A549 (cell line): ENCODE results near the gene CCNJ. TPM values are rescaled to one million over a fixed set of nuclear protein-coding genes. Genes with fewer than 3 reads are reported as not detected.

Experiments used
- ATAC-seq, 2 experiments: fragments of 200-7000 bp in 1 of 2; fragments of >200 bp in 1 of 2; cut with Nextera tagmentation in 1 of 2; cut with Tn5 transposase in 1 of 2; 3 replicates each; pipeline versions ENCODE4 v1.8.0 to v1.9.1; 2018 to 2020; ENCODE audit warnings: mild to moderate bottlenecking in 1 of 2, moderate library complexity in 1 of 2
- CTCF ChIA-PET: fragments of 300-600 bp; sonication (Branson Sonifier 250); formaldehyde crosslinking; extraction: SDS; loops from one replicate; lab custom pipeline; 2021; ENCODE audit warnings: antibody characterized with exemption, inconsistent platforms; lab: Yijun Ruan, JAX
- POLR2A ChIA-PET: fragments of 350-600 bp; formaldehyde crosslinking; extraction: SDS; loops from one replicate; lab custom pipeline; 2021; ENCODE audit warnings: antibody characterized with exemption, inconsistent platforms; lab: Yijun Ruan, JAX
- DNase-seq, 2 experiments: peaks; one replicate each; pipeline versions ENCODE4 v3.0.0 to v3.0.0-alpha.2; 2011 to 2016; ENCODE audit warnings: low read depth in 1 of 2, low spot score in 1 of 2
- FAIRE-seq: peaks from 2 replicates; lab custom pipeline; 2011; peaks lifted over from hg19 to GRCh38; lab: Jason Lieb, UNC
- H3K27ac ChIP-seq, 2 experiments: fragments of >200 bp; sonication (Bioruptor Twin); formaldehyde crosslinking; 3 replicates each; pipeline ENCODE4 v1.5.1; 2016 to 2017
- H3K4me1 ChIP-seq: fragments of >200 bp; sonication (Bioruptor Twin); formaldehyde crosslinking; 3 replicates; pipeline ENCODE4 v1.6.1; 2016
- H3K4me2 ChIP-seq: fragments of >200 bp; sonication (Bioruptor Twin); formaldehyde crosslinking; 3 replicates; pipeline ENCODE4 v1.6.1; 2016
- H3K4me3 ChIP-seq: fragments of >200 bp; sonication (Bioruptor Twin); formaldehyde crosslinking; 3 replicates; pipeline ENCODE4 v1.5.1; 2016
- H3K9me3 ChIP-seq: fragments of >200 bp; sonication (Bioruptor Twin); formaldehyde crosslinking; 3 replicates; pipeline ENCODE4 v1.6.1; 2016
- ATOH8 ChIP-seq: fragments of 250-450 bp; sonication (Bioruptor Pico); IDR thresholded peaks from 2 replicates; pipeline ENCODE4 v1.5.0; 2020; ENCODE audit warnings: low read depth, mild to moderate bottlenecking, moderate library complexity
- BHLHE40 ChIP-seq: IDR thresholded peaks from 2 replicates; pipeline ENCODE4 v1.6.1; 2012; ENCODE audit warnings: low read depth, low read length, inconsistent platforms
- CHD4 ChIP-seq: fragments of 200-600 bp; sonication (generic); IDR thresholded peaks from 2 replicates; pipeline ENCODE4 v1.6.1; 2016; ENCODE audit warnings: antibody characterized with exemption, mild to moderate bottlenecking, borderline replicate concordance
- CTCF ChIP-seq: fragments of >200 bp; sonication (Bioruptor Twin); formaldehyde crosslinking; IDR thresholded peaks from 3 replicates; pipeline ENCODE4 v1.5.1; 2016
- E2F6 ChIP-seq: IDR thresholded peaks from 2 replicates; pipeline ENCODE4 v1.6.1; 2012; ENCODE audit warnings: low read depth, borderline replicate concordance
- ELK1 ChIP-seq: fragments of 150-350 bp; IDR thresholded peaks from 2 replicates; pipeline ENCODE4 v1.6.1; 2014; ENCODE audit warnings: low read depth, mild to moderate bottlenecking, low read length
- EP300 ChIP-seq, 2 experiments: fragments of >200 bp; sonication (Bioruptor Twin); formaldehyde crosslinking; IDR thresholded peaks; 2 replicates in 1 of 2; 3 replicates in 1 of 2; pipeline ENCODE4 v1.6.1; 2016 to 2017
- ESRRA ChIP-seq: fragments of 150-350 bp; IDR thresholded peaks from 2 replicates; pipeline ENCODE4 v1.6.1; 2014; ENCODE audit warnings: mild to moderate bottlenecking, low read length, borderline replicate concordance
- FOSB ChIP-seq: fragments of 250-450 bp; sonication (Bioruptor Pico); IDR thresholded peaks from 2 replicates; pipeline ENCODE4 v1.5.0; 2020; ENCODE audit warnings: mild to moderate bottlenecking, moderate library complexity
- FOXS1 ChIP-seq: fragments of 250-450 bp; sonication (Bioruptor Pico); IDR thresholded peaks from 2 replicates; pipeline ENCODE4 v1.5.0; 2020; ENCODE audit warnings: mild to moderate bottlenecking, moderate library complexity
- GATA3 ChIP-seq: IDR thresholded peaks from 2 replicates; pipeline ENCODE4 v1.6.1; 2012; ENCODE audit warnings: borderline replicate concordance
- HEYL ChIP-seq: fragments of 250-450 bp; sonication (Bioruptor Pico); IDR thresholded peaks from 2 replicates; pipeline ENCODE4 v1.8.0; 2021; ENCODE audit warnings: mild to moderate bottlenecking, moderate library complexity
- HOXA7 ChIP-seq: fragments of 250-450 bp; sonication (Bioruptor Pico); IDR thresholded peaks from 2 replicates; pipeline ENCODE4 v1.5.0; 2020; ENCODE audit warnings: mild to moderate bottlenecking, moderate library complexity
- HOXB13 ChIP-seq: fragments of 250-450 bp; sonication (Bioruptor Pico); IDR thresholded peaks from 2 replicates; pipeline ENCODE4 v1.5.0; 2020; ENCODE audit warnings: low read depth, mild to moderate bottlenecking, moderate library complexity
- KDM1A ChIP-seq: fragments of 200-600 bp; sonication (generic); IDR thresholded peaks from 2 replicates; pipeline ENCODE4 v1.6.1; 2016; ENCODE audit warnings: low read depth, mild to moderate bottlenecking
- MAFK ChIP-seq: fragments of 450-650 bp; IDR thresholded peaks from 2 replicates; pipeline ENCODE4 v1.6.1; 2014; ENCODE audit not compliant: partially characterized antibody
- MAX ChIP-seq: IDR thresholded peaks from 2 replicates; pipeline ENCODE4 v1.6.1; 2012
- MAZ ChIP-seq: fragments of 150-350 bp; IDR thresholded peaks from 2 replicates; pipeline ENCODE4 v1.6.1; 2014; ENCODE audit warnings: antibody characterized with exemption, low read depth, low read length, borderline replicate concordance
- MYC ChIP-seq: IDR thresholded peaks from 2 replicates; pipeline ENCODE4 v1.6.1; 2012; ENCODE audit warnings: mild to moderate bottlenecking, inconsistent platforms, low read length, improper control_type of control experiment, borderline replicate concordance
- NFE2L2 ChIP-seq: fragments of 150-350 bp; conservative IDR thresholded peaks from 2 replicates; pipeline ENCODE4 v1.6.1; 2014; ENCODE audit warnings: low read length
- PBX3 ChIP-seq: IDR thresholded peaks from 2 replicates; pipeline ENCODE4 v1.6.1; 2012
- POLR2A ChIP-seq: IDR thresholded peaks from 2 replicates; pipeline ENCODE4 v1.6.1; 2012; ENCODE audit warnings: mild to moderate bottlenecking, low read length
- POLR2AphosphoS2 ChIP-seq: conservative IDR thresholded peaks from 2 replicates; pipeline ENCODE4 v1.6.1; 2012; ENCODE audit warnings: low read length, improper control_type of control experiment, inconsistent platforms
- RAD21 ChIP-seq, 2 experiments: fragments of >200 bp in 1 of 2; sonication (Bioruptor Twin) in 1 of 2; formaldehyde crosslinking in 1 of 2; IDR thresholded peaks in 1 of 2; conservative IDR thresholded peaks in 1 of 2; 2 replicates in 1 of 2; 3 replicates in 1 of 2; pipeline ENCODE4 v1.6.1; 2012 to 2018; ENCODE audit warnings: inconsistent platforms in 1 of 2
- RARB ChIP-seq: fragments of 250-450 bp; sonication (Bioruptor Pico); IDR thresholded peaks from 2 replicates; pipeline ENCODE4 v1.8.0; 2021; ENCODE audit warnings: mild to moderate bottlenecking, moderate library complexity
- RCOR1 ChIP-seq: fragments of 150-350 bp; IDR thresholded peaks from 2 replicates; pipeline ENCODE4 v1.6.1; 2014; ENCODE audit warnings: antibody characterized with exemption, low read length, low read depth
- RNF2 ChIP-seq: fragments of 200-600 bp; sonication (generic); IDR thresholded peaks from 2 replicates; pipeline ENCODE4 v1.6.1; 2016; ENCODE audit warnings: low read depth, mild to moderate bottlenecking, antibody characterized with exemption, moderate library complexity, borderline replicate concordance
- TFCP2L1 ChIP-seq: fragments of 250-450 bp; sonication (Bioruptor Pico); IDR thresholded peaks from 2 replicates; pipeline ENCODE4 v1.5.0; 2021; ENCODE audit warnings: mild to moderate bottlenecking
- TP53 ChIP-seq: fragments of 250-450 bp; sonication (Bioruptor Pico); IDR thresholded peaks from 2 replicates; pipeline ENCODE4 v1.5.0; 2021; ENCODE audit warnings: mild to moderate bottlenecking, moderate library complexity
- USF2 ChIP-seq: fragments of 450-650 bp; IDR thresholded peaks from 2 replicates; pipeline ENCODE4 v1.6.1; 2014; ENCODE audit warnings: antibody characterized with exemption
- ZC3H11A ChIP-seq: fragments of 450-650 bp; IDR thresholded peaks from 2 replicates; pipeline ENCODE4 v1.6.1; 2014; ENCODE audit warnings: antibody characterized with exemption, mild to moderate bottlenecking
- ZSCAN20 ChIP-seq: fragments of 250-450 bp; sonication (Bioruptor Pico); IDR thresholded peaks from 2 replicates; pipeline ENCODE4 v1.8.0; 2022; ENCODE audit warnings: mild to moderate bottlenecking, moderate library complexity
- WGBS: methylation state at CpG from one replicate; pipeline ENCODE4 v1.1.6; 2017; ENCODE audit errors: missing lambda C conversion rate; 5-methylcytosine and 5-hydroxymethylcytosine counted together
- polyA minus RNA-seq: library from RNA; depleted of rRNA, polyadenylated mRNA; stranded (reverse); fragments of >200 nt; gene quantifications from 2 replicates; pipeline ENCODE4 v1.2.3, GENCODE V29; 2011; rRNA and poly(A)+ RNA removed
- polyA plus RNA-seq, 4 experiments: library from polyadenylated mRNA; depleted of rRNA in 3 of 4; stranded (reverse); fragments of >200 nt; fragmentation: RNase III in 1 of 4; extraction: RNeasy Plus Mini Kit Qiagen cat#74134 plus additional on column Dnase treatment in 1 of 4; gene quantifications; 2 replicates in 3 of 4; 3 replicates in 1 of 4; pipeline ENCODE4 v1.2.3, GENCODE V29; 2011 to 2017

CCNJ gene
- polyA plus RNA-seq (2011; rRNA removed) (12.0 and 14.0 TPM in 2 replicates), polyA plus RNA-seq (2017; fragmentation: RNase III; extraction: RNeasy Plus Mini Kit Qiagen cat#74134 plus additional on column Dnase treatment) (6.4 to 6.6 TPM (median 6.5 TPM) in 3 replicates), polyA minus RNA-seq (22.2 and 27.1 TPM in 2 replicates)
- polyA plus RNA-seq (2012; cell fraction: cytosol; rRNA removed), result 3.8 and 4.8 TPM in 2 replicates
- 4.1 and 4.4 TPM in 2 replicates for polyA plus RNA-seq (2012; cell fraction: nucleus; rRNA removed)

- POLR2A ChIA-PET, result interaction anchor here (0.7 to 1.8 kb wide), 4 partner anchors 46 to 349 kb away, joined by 4 to 14 read pairs (median 6); partner anchors contain the start of genes TCTN3 and ZNF518A
- FAIRE-seq, result no peak
- Histone ChIP-seq H3K4me2 (peak within 1 kb of the TSS; percentile 86), H3K4me3 (peak within 1 kb of the TSS; percentile 87), H3K27ac (peak within 1 kb of the TSS; percentile 91 to 94), H3K9me3 (no peaks in the 10 kb centered on the region), H3K4me1 (peaks cover 8% of the 10 kb centered on the region; the same call in 1 of the 3 replicates)
- peak; percentile 95 to 96 for ATAC-seq
- 8% methylated on average over 41 of the region's 92 CpGs for WGBS
- DNase-seq, result peak; percentile 91 to 93
- CTCF ChIA-PET, result interaction anchor here (0.6 to 1.7 kb wide), 5 partner anchors 11 to 655 kb away, joined by 3 to 8 read pairs (median 4); no protein-coding TSS in a partner anchor
- no peak for TF ChIP-seq TFCP2L1
- TF ChIP-seq TP53, result peak; percentile 17; the same call in 1 of the 2 replicates
- no peak; the same call in 1 of the 2 replicates for TF ChIP-seq MAZ
- TF ChIP-seq POLR2AphosphoS2, result no peak
- no peak for TF ChIP-seq GATA3
- no peak for TF ChIP-seq CHD4
- TF ChIP-seq HOXB13 (CRISPR knock-in tag), result peak; percentile 82
- TF ChIP-seq FOXS1 (CRISPR knock-in tag), result no peak
- no peak for TF ChIP-seq RARB (CRISPR knock-in tag)
- TF ChIP-seq ZSCAN20 (CRISPR knock-in tag), result no peak; the same call in 1 of the 2 replicates
- no peak for TF ChIP-seq ESRRA
- peak; percentile 94 for TF ChIP-seq E2F6
- TF ChIP-seq NFE2L2, result no peak
- TF ChIP-seq KDM1A, result no peak
- no peak; the same call in 1 of the 2 replicates for TF ChIP-seq MYC
- peak; percentile 86 for TF ChIP-seq ATOH8 (CRISPR knock-in tag)
- peak; percentile 27; the same call in 1 of the 2 replicates for TF ChIP-seq PBX3
- TF ChIP-seq BHLHE40, result no peak
- no peak for TF ChIP-seq FOSB (CRISPR knock-in tag)
- TF ChIP-seq RNF2, result peak; percentile 87; the same call in 1 of the 2 replicates
- TF ChIP-seq HOXA7 (CRISPR knock-in tag), result no peak
- TF ChIP-seq CTCF, result no peak; the same call in 2 of the 3 replicates
- TF ChIP-seq ELK1, result no peak
- TF ChIP-seq RCOR1, result no peak
- no peak for TF ChIP-seq USF2
- TF ChIP-seq HEYL (CRISPR knock-in tag), result no peak
- TF ChIP-seq RAD21 (conservative IDR thresholded peaks at IDR 0.05 in 1 of 2, IDR thresholded peaks at IDR 0.05 in 1 of 2), result no peak; a peak in 1 of 5 replicates
- TF ChIP-seq ZC3H11A, result no peak
- TF ChIP-seq MAX, result peak; percentile 96
- TF ChIP-seq EP300 (IDR thresholded peaks at IDR 0.05), result no peak
- peak; percentile 75 for TF ChIP-seq POLR2A
- TF ChIP-seq MAFK, result no peak
These were observed at the start of gene CCNJ for GRCh38 chr10:96043033-96043892. Gene CCNJ (plus strand): TSS chr10:96043583. CDS start chr10:96044394, 811 bp downstream.
